Thoracic aorta (tissue), 2 donors: ENCODE results near the gene PTPRB. TPM values are rescaled to one million over a fixed set of nuclear protein-coding genes. Genes with fewer than 3 reads are reported as not detected.

Source experiments
- ATAC-seq: fragments of 150-250 bp; one replicate; pipeline ENCODE4 v1.8.0; 2017; ENCODE audit warnings: low read depth; ENCODE audit not compliant: insufficient number of reproducible peaks, low FRiP score
- DNase-seq: peaks from one replicate; pipeline ENCODE4 v3.0.0-alpha.2; 2020; ENCODE audit warnings: low spot score
- H3K27ac ChIP-seq, 2 donors: fragments of 200-600 bp; sonication (generic); 1 replicate in 1 of 2; 2 replicates in 1 of 2; pipeline ENCODE4 v1.5.1; 2016; ENCODE audit warnings: mild to moderate bottlenecking in 2 of 2, moderate library complexity in 2 of 2
- H3K27me3 ChIP-seq: fragments of 200-600 bp; sonication (generic); replicated peaks from 2 replicates; pipeline ENCODE4 v1.6.0; 2016; ENCODE audit warnings: mild to moderate bottlenecking; ENCODE audit not compliant: insufficient read depth
- H3K36me3 ChIP-seq: fragments of 200-600 bp; sonication (generic); one replicate; pipeline ENCODE4 v1.5.1; 2016
- H3K4me1 ChIP-seq, 2 donors: fragments of 200-600 bp; sonication (generic); 1 replicate in 1 of 2; 2 replicates in 1 of 2; pipeline versions ENCODE4 v1.5.1 to v1.6.0; 2016; ENCODE audit warnings: low read depth in 2 of 2, mild to moderate bottlenecking in 1 of 2; ENCODE audit not compliant: control insufficient read depth in 1 of 2
- H3K4me3 ChIP-seq: fragments of 200-600 bp; sonication (generic); 2 replicates; pipeline ENCODE4 v1.5.1; 2016; ENCODE audit warnings: mild to moderate bottlenecking
- H3K9me3 ChIP-seq: fragments of 200-600 bp; sonication (generic); 2 replicates; pipeline ENCODE4 v1.5.1; 2016
- CTCF ChIP-seq: fragments of 200-600 bp; sonication (generic); IDR thresholded peaks from one replicate; pipeline ENCODE4 v1.5.1; 2019; ENCODE audit warnings: antibody characterized with exemption
- total RNA-seq, 2 donors: library from RNA; depleted of rRNA; stranded (reverse); fragments of >200 nt; gene quantifications; one replicate each; pipeline versions ENCODE4 v1.1.0 to v1.2.3, GENCODE V29; 2016

PTPRB gene
- total RNA-seq, 2 donors from 2014 or later, result 21.9 to 39.0 TPM

GRCh38 chr12:70571705-70572268 is 65.4 kb downstream of the PTPRB start:
- Histone ChIP-seq H3K27ac (no peak overlapping the region), H3K36me3 (no peaks in the 10 kb centered on the region)
- no peak for ATAC-seq

GRCh38 chr12:70571029-70571428 is 66.2 kb downstream of the PTPRB start:
- Histone ChIP-seq H3K27me3 (no peaks in the 10 kb centered on the region), H3K9me3 (no peaks in the 10 kb centered on the region), H3K27ac (no peak overlapping the region), H3K36me3 (no peaks in the 10 kb centered on the region), H3K4me3 (no peak overlapping the region), H3K4me1 (peaks cover 0 to 6% of the 10 kb centered on the region in 2 donors)
- TF ChIP-seq CTCF, result no peak
- DNase-seq, result no peak
- ATAC-seq, result no peak

More at GRCh38 chr12:70571705-70572268, 65.4 kb downstream of the PTPRB start:
- no peak for TF ChIP-seq CTCF
- no peak for DNase-seq
- no peak overlapping the region for H3K4me3 ChIP-seq
- H3K4me1 ChIP-seq, result peaks cover 0 to 6% of the 10 kb centered on the region in 2 donors
- no peaks in the 10 kb centered on the region for H3K27me3 ChIP-seq
- no peaks in the 10 kb centered on the region for H3K9me3 ChIP-seq

- no peak for ATAC-seq
- H3K4me1 ChIP-seq, result no peaks in the 10 kb centered on the region
- DNase-seq, result no peak
These were observed 75.7 kb downstream of the PTPRB start for GRCh38 chr12:70561550-70561949.

GRCh38 chr12:70560671-70561070 is 76.6 kb downstream of the PTPRB start:
- DNase-seq, result no peak

More at GRCh38 chr12:70561550-70561949, 75.7 kb downstream of the PTPRB start:
- Histone ChIP-seq H3K4me3 (no peak overlapping the region), H3K36me3 (no peaks in the 10 kb centered on the region), H3K27me3 (no peaks in the 10 kb centered on the region), H3K9me3 (no peaks in the 10 kb centered on the region), H3K27ac (no peak overlapping the region)
- TF ChIP-seq CTCF, result no peak

GRCh38 chr12:70559390-70559789 is 77.8 kb downstream of the PTPRB start:
- H3K27ac ChIP-seq, result no peak overlapping the region
- H3K27me3 ChIP-seq, result no peaks in the 10 kb centered on the region
- ATAC-seq (no peak), DNase-seq (no peak)
- no peak overlapping the region for H3K4me3 ChIP-seq
- no peaks in the 10 kb centered on the region for H3K4me1 ChIP-seq
- H3K9me3 ChIP-seq, result no peaks in the 10 kb centered on the region
- TF ChIP-seq CTCF, result no peak
- no peaks in the 10 kb centered on the region for H3K36me3 ChIP-seq

More at GRCh38 chr12:70560671-70561070, 76.6 kb downstream of the PTPRB start:
- no peaks in the 10 kb centered on the region for H3K4me1 ChIP-seq
- no peak overlapping the region for H3K27ac ChIP-seq
- no peaks in the 10 kb centered on the region for H3K9me3 ChIP-seq
- no peaks in the 10 kb centered on the region for H3K36me3 ChIP-seq
- TF ChIP-seq CTCF, result no peak
- no peak for ATAC-seq
- no peak overlapping the region for H3K4me3 ChIP-seq
- no peaks in the 10 kb centered on the region for H3K27me3 ChIP-seq
